Epithelial cell of esophagus (primary cell): Measurements from ENCODE around the gene GLP2R.

Experiments used
- DNase-seq: peaks from one replicate; pipeline ENCODE4 v3.0.0; 2010; ENCODE audit warnings: low read depth
- H3K4me3 ChIP-seq: 2 replicates; pipeline ENCODE4 v1.5.1; 2011; ENCODE audit warnings: mild to moderate bottlenecking, low read length, control low read depth
- CTCF ChIP-seq: IDR thresholded peaks from 2 replicates; pipeline ENCODE4 v1.5.1; 2011; ENCODE audit warnings: low read depth, mild to moderate bottlenecking, low read length, control low read depth, inconsistent platforms; ENCODE audit not compliant: insufficient read depth; ENCODE audit errors: missing control alignments

Gene GLP2R

DNA sequence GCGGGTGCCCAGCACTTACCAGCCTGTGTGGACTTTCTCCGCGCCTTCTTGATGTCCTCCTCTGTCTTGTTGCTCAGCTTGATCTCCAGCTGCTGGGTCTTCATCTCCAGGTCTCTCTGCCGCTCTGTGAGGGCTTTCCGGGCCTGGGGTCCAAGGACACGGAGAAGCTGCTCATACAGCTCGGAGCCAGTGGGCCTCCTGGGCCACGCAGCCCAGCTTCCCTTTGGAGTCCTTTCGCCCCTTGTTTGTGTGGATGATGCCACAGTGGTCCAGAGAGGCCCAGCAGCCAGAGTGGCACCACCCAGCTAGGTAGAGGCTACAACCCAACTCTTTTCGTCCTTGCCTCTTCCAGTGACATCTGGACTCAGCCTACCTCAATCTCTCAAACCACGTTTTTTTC is 99.7 kb downstream of the GLP2R start:
- no peak for DNase-seq
- H3K4me3 ChIP-seq, result no peak overlapping the region
- no peak for TF ChIP-seq CTCF

GRCh38 chr17:9926150-9926804 is 100.6 kb downstream of the GLP2R start:
- DNase-seq, result peak; percentile 24
- no peak overlapping the region for H3K4me3 ChIP-seq
- no peak for TF ChIP-seq CTCF

DNA sequence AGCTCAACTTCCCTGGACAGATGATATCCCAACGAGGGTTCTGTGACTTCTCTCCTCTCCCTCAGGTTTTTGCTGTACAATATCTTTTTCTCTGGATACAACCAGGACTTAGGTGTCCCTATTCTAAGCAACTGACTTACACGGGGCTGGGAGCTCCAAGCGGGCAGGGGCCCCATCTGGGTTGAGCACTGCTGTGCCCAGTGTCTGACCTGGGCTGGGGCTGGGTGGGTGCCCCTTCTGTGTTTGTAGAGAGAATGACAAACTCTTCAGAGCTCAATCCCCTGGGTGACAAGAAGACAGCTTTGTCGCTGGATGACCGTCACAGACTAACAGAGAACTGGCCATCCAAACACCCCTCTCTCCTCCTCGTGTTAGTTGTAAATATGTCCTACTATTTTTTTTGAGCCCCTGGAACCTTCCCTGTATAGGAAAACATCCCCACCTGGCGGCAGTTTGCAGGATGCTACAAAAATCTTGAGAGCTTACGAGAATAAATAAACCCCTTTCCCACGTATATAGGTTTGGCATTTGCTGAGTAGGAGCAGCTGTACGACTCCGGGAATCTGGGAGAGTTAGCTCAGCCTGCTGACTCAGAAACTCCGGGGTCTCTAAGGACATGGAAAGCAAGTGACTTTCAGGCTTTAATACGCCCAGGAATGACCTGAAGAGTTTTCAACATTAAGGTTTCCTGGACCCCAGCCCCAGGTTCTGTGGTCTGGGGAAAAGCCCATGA is 103.0 kb downstream of the GLP2R start:
- peak; percentile 34 for DNase-seq

GRCh38 chr17:9929871-9930270 is 104.1 kb downstream of the GLP2R start:
- no peak overlapping the region for H3K4me3 ChIP-seq
- no peak for DNase-seq
- no peak for TF ChIP-seq CTCF

More for the DNA sequence above, 103.0 kb downstream of the GLP2R start:
- TF ChIP-seq CTCF, result peak; percentile 31
- H3K4me3 ChIP-seq, result no peak overlapping the region

DNA sequence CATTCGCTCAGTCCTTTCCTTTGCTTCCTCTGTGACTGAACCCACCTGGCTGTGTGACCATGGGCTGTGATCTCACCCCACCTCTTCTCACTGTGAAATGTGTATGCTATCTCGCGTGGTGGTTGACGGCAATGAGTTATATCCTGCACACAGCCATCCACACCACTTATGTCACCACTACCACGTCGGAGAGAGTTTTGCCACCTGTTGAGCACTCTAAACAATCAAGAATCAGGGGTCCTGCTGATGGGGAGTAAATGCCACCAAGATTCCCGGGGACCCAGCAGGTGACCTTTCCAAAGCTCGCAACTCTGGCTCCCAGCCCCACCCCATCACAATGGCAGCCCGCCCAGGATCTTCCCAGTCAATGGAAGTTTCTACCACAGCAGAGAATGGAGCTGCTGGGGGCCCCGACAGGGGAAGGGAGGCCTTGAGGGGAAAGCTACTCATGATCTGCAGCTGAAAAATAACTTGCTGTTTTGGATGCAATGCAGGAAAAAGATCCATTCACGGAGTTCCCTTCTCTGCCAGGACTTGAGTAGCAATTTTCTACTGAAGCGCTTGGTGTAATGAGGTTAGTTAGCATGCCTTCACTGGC is 105.5 kb downstream of the GLP2R start:
- TF ChIP-seq CTCF, result no peak
- no peak for DNase-seq
- no peak overlapping the region for H3K4me3 ChIP-seq

DNA sequence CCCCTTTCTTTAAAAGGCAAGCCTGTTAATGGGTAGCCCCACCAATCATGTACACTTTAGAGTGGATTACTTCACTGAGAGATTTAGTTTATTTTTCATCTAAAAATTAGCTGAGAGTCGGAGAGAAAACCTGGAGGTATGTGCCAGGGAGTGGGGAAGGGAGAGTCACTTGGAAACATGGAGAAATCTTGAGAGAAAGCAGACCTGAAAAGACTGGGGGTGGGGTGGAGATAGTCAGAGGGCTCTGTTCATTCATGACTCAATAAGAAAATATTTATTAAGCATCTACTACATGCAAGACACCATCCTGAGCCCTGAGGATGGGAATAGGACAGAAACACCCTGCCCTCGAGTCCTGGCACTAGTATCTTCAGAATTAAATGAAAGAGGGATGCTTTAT is 106.8 kb downstream of the GLP2R start:
- no peak overlapping the region for H3K4me3 ChIP-seq
- TF ChIP-seq CTCF, result no peak
- DNase-seq, result no peak
